ENCODE results near the gene WDFY3. TPM values are rescaled to one million over a fixed set of nuclear protein-coding genes. Genes with fewer than 3 reads are reported as not detected.

WDFY3 gene
- total RNA-seq, 1 donor from 2014 or later: 89.5 TPM

DNA sequence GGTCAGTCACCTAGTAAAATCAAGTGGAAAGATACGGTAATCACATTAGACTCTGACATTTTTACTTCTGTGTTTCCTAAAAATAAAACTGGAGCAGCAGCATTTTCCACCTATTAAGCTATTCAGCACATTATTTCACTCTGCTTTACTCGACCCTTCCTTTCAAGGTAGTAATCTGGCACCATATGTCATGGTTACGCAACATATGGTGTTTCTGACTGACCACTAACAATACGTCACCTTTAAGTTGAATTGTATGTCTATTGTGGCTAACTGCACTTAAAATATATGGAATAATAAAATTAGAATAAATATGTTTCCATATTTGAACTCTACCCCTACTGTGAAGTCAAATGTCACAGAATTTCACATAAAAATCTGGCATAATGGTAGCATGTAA, 214.8 kb downstream of the WDFY3 start:
- H3K27ac ChIP-seq (ENCODE audit: low read depth, low read length): no peak overlapping the region
- no peaks in the 10 kb centered on the region for H3K9me3 ChIP-seq (ENCODE audit: insufficient read depth, low read depth, low read length)
- no peak overlapping the region for H3K4me3 ChIP-seq (ENCODE audit: insufficient read depth, low read depth, low read length)
- Mint-ChIP-seq H3K36me3 (ENCODE audit: low read depth, unreplicated experiment) (peaks cover 3% of the 10 kb centered on the region), H3K4me3 (ENCODE audit: unreplicated experiment) (no peak overlapping the region), H3K27ac (ENCODE audit: unreplicated experiment) (no peak overlapping the region), H3K4me1 (ENCODE audit: low read depth, unreplicated experiment) (no peaks in the 10 kb centered on the region), H3K27me3 (ENCODE audit: low read depth, unreplicated experiment) (no peaks in the 10 kb centered on the region), H3K9me3 (ENCODE audit: unreplicated experiment) (no peaks in the 10 kb centered on the region)
- no peak for FAIRE-seq
- H3K27me3 ChIP-seq (ENCODE audit: insufficient read depth, low read length): no peaks in the 10 kb centered on the region
- H3K4me1 ChIP-seq (ENCODE audit: insufficient read depth, low read length): no peaks in the 10 kb centered on the region
- no peaks in the 10 kb centered on the region for H3K79me2 ChIP-seq (ENCODE audit: insufficient read depth, low read length)
- TF ChIP-seq, protein P1, sequence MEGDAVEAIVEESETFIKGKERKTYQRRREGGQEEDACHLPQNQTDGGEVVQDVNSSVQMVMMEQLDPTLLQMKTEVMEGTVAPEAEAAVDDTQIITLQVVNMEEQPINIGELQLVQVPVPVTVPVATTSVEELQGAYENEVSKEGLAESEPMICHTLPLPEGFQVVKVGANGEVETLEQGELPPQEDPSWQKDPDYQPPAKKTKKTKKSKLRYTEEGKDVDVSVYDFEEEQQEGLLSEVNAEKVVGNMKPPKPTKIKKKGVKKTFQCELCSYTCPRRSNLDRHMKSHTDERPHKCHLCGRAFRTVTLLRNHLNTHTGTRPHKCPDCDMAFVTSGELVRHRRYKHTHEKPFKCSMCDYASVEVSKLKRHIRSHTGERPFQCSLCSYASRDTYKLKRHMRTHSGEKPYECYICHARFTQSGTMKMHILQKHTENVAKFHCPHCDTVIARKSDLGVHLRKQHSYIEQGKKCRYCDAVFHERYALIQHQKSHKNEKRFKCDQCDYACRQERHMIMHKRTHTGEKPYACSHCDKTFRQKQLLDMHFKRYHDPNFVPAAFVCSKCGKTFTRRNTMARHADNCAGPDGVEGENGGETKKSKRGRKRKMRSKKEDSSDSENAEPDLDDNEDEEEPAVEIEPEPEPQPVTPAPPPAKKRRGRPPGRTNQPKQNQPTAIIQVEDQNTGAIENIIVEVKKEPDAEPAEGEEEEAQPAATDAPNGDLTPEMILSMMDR (IDR thresholded peaks at IDR 0.05; ENCODE audit: insufficient read depth, low read depth, low read length): no peak
- TF ChIP-seq EZH2 (IDR thresholded peaks at IDR 0.05; ENCODE audit: insufficient read depth, low read length): no peak
- peaks cover 5% of the 10 kb centered on the region for H4K20me1 ChIP-seq (ENCODE audit: insufficient read depth, low read length)
- H3K4me2 ChIP-seq (ENCODE audit: low read length): no peak overlapping the region
- no peak for DNase-seq (ENCODE audit: low read depth)
- no peak overlapping the region for H2AFZ ChIP-seq (ENCODE audit: low read depth, low read length)
- no peak overlapping the region for H3K9ac ChIP-seq (ENCODE audit: low read length)
- peaks cover 30% of the 10 kb centered on the region for H3K36me3 ChIP-seq (ENCODE audit: insufficient read depth, low read length)

DNA sequence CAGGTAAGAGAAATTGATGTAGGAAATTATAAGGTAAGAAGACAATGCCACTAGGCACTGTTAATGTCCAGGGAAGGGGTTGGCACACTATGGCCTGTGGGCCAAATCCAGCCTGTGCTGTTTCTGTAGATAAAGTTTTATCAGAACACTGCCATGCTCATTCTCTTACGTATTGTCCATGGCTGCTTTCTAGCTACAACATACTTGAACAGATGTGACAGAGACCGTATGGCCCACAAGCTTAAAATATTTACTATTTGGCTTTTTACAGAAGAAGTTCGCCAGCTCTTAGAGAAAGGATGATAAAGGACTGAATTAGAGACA, 215.6 kb downstream of the WDFY3 start:
- FAIRE-seq: no peak

DNA sequence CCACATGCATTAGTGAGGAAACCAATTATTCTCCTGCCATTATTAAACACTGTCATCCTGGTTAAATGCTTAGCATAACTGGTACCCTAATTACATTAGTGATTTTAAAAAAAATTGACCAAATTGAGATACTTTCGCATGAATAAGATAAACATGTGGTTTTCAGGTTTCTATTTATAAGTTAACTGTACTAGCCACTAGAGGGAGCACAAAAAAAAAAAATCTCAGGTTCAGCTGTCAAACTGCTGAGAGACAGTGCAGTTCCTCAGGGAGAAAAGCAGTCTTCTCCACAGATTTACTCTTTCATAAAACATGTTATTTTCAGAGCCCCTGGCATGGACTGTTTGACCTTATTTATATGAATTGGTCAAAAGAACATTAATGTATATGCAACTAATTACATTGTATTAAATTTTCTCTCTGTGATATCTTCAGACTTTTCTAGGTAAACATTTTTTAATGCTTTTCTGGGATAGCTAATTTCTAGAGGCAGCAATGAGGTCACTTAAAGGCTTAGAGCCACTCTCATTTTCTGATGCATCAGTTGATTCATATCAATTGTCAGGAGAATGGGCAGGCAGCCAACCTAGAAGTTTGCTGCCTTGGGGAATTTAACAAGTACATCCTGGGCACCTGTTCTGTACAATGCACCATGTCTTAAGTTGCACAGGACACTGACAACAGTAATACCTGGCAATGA, 216.1 kb downstream of the WDFY3 start:
- Histone ChIP-seq H3K4me3 (ENCODE audit: insufficient read depth, low read depth, low read length) (no peak overlapping the region), H3K27ac (ENCODE audit: low read depth, low read length) (no peak overlapping the region), H3K36me3 (ENCODE audit: insufficient read depth, low read length) (peaks cover 26% of the 10 kb centered on the region), H3K4me2 (ENCODE audit: low read length) (no peak overlapping the region), H2AFZ (ENCODE audit: low read depth, low read length) (no peak overlapping the region), H4K20me1 (ENCODE audit: insufficient read depth, low read length) (peaks cover 5% of the 10 kb centered on the region), H3K79me2 (ENCODE audit: insufficient read depth, low read length) (no peaks in the 10 kb centered on the region), H3K9me3 (ENCODE audit: insufficient read depth, low read depth, low read length) (no peaks in the 10 kb centered on the region), H3K27me3 (ENCODE audit: insufficient read depth, low read length) (no peaks in the 10 kb centered on the region), H3K9ac (ENCODE audit: low read length) (no peak overlapping the region), H3K4me1 (ENCODE audit: insufficient read depth, low read length) (no peaks in the 10 kb centered on the region)
- Mint-ChIP-seq H3K27me3 (ENCODE audit: low read depth, unreplicated experiment) (no peaks in the 10 kb centered on the region), H3K36me3 (ENCODE audit: low read depth, unreplicated experiment) (peaks cover 3% of the 10 kb centered on the region), H3K4me1 (ENCODE audit: low read depth, unreplicated experiment) (no peaks in the 10 kb centered on the region), H3K27ac (ENCODE audit: unreplicated experiment) (no peak overlapping the region), H3K4me3 (ENCODE audit: unreplicated experiment) (no peak overlapping the region), H3K9me3 (ENCODE audit: unreplicated experiment) (no peaks in the 10 kb centered on the region)
- FAIRE-seq: peak; percentile 41
- no peak for TF ChIP-seq EZH2 (IDR thresholded peaks at IDR 0.05; ENCODE audit: insufficient read depth, low read length)
- TF ChIP-seq, protein P1 (IDR thresholded peaks at IDR 0.05; ENCODE audit: insufficient read depth, low read depth, low read length): peak; percentile 69
- peak; percentile 19 for DNase-seq (ENCODE audit: low read depth)

More for the DNA sequence above, 215.6 kb downstream of the WDFY3 start:
- H3K4me1 ChIP-seq (ENCODE audit: insufficient read depth, low read length): no peaks in the 10 kb centered on the region
- H3K9ac ChIP-seq (ENCODE audit: low read length): no peak overlapping the region
- no peaks in the 10 kb centered on the region for H3K9me3 ChIP-seq (ENCODE audit: insufficient read depth, low read depth, low read length)
- no peak overlapping the region for H3K4me2 ChIP-seq (ENCODE audit: low read length)
- H3K36me3 ChIP-seq (ENCODE audit: insufficient read depth, low read length): peaks cover 29% of the 10 kb centered on the region
- Mint-ChIP-seq H3K36me3 (ENCODE audit: low read depth, unreplicated experiment) (peaks cover 3% of the 10 kb centered on the region), H3K4me3 (ENCODE audit: unreplicated experiment) (no peak overlapping the region), H3K9me3 (ENCODE audit: unreplicated experiment) (no peaks in the 10 kb centered on the region), H3K27me3 (ENCODE audit: low read depth, unreplicated experiment) (no peaks in the 10 kb centered on the region), H3K4me1 (ENCODE audit: low read depth, unreplicated experiment) (no peaks in the 10 kb centered on the region), H3K27ac (ENCODE audit: unreplicated experiment) (no peak overlapping the region)
- H3K4me3 ChIP-seq (ENCODE audit: insufficient read depth, low read depth, low read length): no peak overlapping the region
- no peak overlapping the region for H3K27ac ChIP-seq (ENCODE audit: low read depth, low read length)
- H2AFZ ChIP-seq (ENCODE audit: low read depth, low read length): no peak overlapping the region
- no peaks in the 10 kb centered on the region for H3K79me2 ChIP-seq (ENCODE audit: insufficient read depth, low read length)
- no peaks in the 10 kb centered on the region for H3K27me3 ChIP-seq (ENCODE audit: insufficient read depth, low read length)
- TF ChIP-seq, protein P1 (IDR thresholded peaks at IDR 0.05; ENCODE audit: insufficient read depth, low read depth, low read length): no peak
- TF ChIP-seq EZH2 (IDR thresholded peaks at IDR 0.05; ENCODE audit: insufficient read depth, low read length): no peak
- DNase-seq (ENCODE audit: low read depth): no peak
- peaks cover 5% of the 10 kb centered on the region for H4K20me1 ChIP-seq (ENCODE audit: insufficient read depth, low read length)
